CD4-positive, alpha-beta T cell treated with Interleukin-15 for 1 hour (primary cell): ENCODE measurements around the gene KDM4B.
A peak's percentile ranks its signal among the peaks of the same experiment; 100 is the strongest.
"Not testable (repeated sequence)": the region's sequence is repeated elsewhere in the genome, so short reads cannot be mapped to it uniquely, and the experiment has no call there.

Experiments
- DNase-seq: peaks from one replicate; pipeline ENCODE4 v3.0.0-alpha.2; 2020

KDM4B gene

DNA sequence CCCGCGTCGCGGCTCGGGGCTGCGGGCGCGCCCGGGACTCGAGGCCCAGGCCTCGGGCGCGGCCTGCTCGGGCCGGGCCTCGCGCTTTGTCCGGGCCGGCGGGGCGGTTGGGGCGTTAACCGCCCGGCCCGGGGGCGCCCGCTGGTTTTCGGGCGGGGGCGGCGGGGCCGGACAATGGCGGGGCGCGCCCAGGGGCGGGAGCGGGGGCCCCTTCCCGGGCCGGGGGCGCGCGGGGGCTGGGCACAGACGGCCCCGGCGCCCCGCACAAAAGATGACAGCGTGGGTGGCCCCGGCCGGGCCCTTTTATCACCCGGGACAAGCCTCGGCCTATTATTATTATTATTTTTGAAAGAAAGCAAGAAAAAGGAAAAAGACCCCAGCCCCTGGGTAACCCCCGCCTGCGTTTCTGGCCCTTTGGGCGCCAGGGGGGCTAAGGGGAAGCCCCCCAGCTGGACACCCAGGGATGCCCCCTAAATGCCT lies 419 bp downstream of the KDM4B start:
- no peak for DNase-seq

DNA sequence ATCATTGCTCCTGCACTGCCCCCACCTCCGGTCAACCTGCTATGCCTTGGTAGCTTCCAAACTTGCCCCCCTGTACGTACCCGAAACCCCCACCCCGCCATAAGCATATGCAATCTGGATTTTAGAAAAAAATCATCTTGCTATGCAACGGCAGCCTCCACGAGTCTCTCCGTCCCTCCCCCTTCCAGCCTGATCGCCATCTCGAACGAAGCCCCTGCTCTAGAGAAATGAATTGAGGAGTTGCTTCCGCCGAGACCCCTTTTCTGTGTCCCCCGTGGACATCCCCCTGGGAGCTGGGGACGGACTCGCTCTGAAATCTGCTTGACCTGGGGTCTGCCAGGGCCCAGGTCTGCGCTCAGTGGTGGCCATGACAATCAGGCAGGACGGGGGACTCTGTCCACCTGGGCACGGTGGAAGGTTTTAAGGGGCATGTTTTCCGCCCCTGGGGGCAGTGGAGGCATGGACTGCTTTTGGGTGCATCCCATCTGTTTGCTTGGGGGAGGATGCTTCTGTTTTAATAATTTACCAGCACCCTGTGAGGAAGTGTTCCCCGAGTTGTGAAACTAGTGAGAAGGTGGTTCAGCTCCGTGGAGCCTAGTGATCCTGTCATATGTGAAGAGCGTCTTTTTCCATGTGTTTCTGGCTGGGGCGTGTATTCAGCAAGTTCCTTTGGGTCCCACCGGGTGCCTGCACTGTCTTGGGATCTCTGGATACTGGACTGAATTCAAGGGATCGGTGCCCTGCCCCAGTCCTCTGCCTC lies 1.0 kb downstream of the KDM4B start:
- DNase-seq: peak; percentile 26

DNA sequence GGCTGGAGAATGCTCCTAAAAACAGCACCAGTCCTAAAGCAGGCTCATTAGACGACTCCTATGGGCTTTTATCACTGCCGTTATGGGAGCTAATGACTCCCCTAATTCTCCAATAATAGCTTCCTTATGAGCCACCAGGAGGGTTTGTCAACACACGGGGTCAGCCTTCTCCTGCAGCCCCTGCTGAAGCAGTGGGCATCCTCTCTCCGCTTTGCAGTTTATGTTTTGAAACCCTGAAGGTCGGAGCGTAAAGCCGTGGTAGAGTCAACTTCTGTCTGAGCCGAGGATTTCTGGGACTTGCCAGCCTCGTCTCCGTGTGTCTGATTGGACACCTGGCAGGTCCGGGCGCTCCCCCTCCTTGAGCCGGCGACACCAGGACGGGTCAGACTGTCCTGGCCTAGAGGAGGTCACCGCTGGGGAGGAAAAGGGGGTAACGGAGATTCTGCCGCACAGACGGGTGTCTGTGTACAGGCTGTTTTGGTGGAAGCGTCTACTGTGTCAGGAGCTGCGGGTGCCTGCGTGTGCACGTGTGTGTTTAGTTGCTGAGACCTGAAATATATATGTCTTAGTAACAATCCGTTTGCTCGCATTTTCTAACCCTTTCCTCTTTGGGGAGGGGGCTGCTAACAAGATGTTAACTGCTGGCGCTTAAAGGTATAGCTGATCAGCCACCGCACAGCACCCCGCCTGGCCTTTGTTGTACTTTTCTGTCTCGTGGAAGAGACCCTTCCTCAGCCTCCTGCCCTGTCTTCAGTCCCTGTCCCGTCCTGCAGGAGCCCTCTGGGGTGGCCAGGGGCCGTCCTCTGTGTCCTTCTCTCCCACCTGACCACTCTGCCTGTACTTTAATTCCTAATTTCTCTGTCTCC lies 1.9 kb downstream of the KDM4B start:
- DNase-seq: no peak

DNA sequence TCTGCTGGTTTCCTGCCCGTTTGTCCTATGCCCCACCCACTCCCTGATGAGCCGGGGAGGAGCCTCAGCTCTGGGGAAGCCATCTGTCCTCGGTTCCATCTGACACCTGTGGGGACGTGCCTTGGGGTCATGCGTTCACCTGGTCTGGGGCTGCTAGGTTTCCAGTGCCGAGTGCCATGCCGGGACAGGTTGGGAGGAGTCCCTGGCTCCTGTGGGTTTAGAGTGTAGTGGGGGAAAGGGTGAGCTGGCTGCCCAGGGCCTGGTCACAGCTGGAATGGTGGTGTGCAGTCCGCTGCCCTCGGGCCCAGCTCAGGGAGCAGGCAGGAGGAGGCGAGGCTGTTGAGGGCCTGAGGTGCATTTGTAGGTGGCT lies 2.5 kb downstream of the KDM4B start:
- no peak for DNase-seq

DNA sequence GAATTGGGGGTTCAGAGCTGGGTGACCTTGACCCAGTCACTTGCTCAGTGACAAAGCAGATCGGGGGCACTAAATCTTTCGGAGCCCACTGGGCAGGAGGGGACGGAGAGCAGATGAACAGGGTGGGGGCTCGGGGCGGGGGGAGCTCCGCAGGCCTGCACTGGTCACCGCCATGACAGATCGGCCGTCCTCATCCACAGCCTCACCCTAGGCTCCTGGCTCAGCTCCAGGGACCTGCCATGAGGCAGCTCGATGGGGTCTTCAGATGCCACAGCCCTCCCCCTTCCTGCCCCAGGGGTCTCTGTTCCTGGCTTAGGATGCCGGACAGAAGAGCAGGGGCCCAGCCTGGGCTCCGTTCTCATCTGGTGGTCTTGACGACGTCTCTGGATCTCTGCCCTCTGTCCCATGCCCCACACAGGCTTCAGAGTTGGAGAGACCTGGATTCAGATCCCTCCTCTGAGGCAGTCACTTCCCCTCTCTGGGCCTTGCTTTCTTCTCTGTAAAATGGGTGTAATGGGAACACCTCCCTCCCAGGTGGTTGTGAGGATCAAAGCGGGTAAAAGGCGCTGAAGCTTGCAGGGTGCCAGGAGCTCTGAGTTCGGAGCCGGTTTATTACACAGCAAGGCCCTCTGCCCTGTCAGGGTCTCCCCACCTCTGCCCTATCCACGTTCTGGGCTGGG lies 3.0 kb downstream of the KDM4B start:
- no peak for DNase-seq

DNA sequence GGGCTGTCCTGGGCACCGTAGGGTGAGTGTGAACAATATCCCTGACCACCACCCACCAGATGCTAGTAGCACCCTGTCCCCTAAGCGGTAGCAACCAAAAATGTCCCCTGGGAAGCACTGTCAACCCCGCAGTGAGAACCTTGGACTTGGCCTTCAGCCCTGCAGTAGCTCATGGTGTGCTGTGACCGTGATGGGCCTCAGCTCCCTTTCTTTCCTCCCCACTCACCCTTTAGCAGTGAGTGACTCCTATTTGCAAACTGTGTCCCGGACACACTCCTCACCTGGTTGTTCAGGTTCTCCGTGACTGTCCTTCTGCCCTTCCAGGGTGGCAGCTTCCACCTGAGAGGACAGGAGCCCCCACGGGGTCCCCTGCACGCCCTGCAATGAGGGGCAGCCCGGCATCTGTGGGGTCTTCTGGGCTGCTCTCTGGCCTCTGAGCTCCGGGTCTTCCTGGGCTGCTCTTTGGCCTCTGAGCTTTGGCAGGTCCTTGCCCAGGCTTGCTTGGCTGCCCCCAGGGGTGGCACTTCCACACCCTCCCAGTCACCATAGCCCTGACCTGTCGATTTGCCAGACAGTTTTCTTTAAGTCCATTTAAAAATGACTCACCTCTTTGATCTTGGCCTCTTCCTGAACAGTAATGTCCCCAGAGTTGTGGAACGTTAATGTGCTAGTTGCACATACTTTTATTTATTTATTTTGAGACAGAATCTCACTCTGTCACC lies 3.8 kb downstream of the KDM4B start:
- DNase-seq: no peak

DNA sequence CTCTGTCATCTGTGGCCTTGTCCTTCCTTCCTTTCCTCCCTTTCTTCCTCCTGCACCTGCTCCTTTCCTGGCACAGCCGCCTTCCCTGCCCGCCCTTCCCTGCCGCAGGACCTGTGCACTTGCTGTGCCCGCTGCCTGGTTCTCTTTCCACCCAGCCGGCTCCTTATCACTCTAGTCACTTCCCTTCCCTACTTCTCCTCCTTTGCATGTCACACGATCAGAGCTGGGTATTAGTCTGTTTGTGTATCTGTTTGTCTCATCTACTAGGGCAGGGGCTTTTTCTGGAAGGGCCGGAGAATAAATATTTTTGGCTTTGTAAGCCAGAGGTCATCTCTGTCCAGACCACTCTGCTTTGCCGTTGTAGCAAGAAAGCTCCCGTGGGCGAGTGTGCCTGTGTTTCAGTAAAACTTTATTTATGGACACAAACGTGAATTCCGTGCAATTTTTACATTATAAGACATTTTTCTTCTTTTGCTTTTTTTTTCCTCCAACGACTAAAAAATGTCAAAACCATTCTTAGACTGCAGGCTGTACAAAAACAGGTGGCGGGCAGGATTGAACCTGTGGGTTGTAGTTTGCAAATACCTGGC lies 6.1 kb downstream of the KDM4B start:
- no peak for DNase-seq

DNA sequence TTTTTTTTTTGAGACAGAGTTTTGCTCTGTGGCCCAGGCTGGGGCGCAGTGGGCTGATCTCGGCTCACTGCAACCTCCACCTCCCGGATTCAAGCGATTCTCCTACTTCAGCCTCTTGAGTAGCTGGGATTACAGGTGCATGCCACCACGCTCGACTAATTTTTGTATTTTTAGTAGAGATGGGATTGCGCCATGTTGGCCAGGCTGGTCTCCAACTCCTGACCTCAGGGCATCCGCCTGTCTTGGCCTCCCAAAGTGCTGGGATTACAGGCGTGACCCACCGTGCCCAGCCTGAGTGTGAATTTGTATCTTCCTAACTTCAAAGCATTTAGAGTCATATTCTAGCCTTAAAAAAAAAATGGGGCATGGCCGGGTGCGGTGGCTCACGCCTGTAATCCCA lies 6.7 kb downstream of the KDM4B start:
- DNase-seq: not testable (repeated sequence)

DNA sequence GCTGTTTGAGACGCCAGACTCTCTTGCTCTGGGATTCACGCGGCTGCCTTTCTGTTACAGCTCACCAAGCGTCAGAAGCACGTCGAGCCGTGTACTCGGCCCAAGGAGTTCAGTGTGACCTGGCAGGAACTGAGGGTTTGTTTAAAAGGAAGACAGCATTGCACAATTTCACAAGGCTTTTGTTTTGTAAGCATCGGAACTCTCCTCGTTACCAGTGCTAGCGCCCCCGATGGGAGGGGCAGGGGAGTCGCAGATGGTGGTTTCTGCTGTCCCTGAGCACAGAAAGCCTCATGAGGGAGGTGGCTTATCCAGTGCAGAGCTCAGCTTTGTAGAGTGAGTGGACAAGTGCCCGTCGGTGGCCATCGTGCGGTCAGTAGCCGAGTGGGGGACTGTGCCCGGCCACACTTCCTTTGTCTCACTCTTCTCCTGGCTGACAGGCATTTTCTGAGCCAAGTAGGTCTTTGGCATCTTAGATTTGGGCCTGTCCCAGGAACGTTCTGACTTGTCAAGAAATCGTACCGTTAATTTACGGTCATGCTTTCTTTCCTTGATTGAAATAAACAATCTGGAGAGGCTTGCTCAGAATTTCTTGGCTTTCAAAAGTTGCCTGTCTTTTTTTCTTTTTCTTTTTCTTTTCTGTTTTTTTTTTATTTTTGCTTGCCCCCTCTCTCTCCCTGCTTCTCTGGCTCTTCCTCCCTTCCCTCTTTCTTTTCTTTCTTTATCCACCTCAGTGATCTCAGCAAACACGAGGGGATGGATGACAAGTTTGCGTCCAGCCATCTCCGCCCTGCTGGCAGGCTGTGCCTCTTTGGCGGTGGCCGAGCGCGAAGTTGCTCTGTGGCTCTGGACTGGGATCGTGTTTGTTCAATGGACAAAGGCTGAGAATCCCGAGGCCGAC lies 7.7 kb downstream of the KDM4B start:
- peak; percentile 73 for DNase-seq

DNA sequence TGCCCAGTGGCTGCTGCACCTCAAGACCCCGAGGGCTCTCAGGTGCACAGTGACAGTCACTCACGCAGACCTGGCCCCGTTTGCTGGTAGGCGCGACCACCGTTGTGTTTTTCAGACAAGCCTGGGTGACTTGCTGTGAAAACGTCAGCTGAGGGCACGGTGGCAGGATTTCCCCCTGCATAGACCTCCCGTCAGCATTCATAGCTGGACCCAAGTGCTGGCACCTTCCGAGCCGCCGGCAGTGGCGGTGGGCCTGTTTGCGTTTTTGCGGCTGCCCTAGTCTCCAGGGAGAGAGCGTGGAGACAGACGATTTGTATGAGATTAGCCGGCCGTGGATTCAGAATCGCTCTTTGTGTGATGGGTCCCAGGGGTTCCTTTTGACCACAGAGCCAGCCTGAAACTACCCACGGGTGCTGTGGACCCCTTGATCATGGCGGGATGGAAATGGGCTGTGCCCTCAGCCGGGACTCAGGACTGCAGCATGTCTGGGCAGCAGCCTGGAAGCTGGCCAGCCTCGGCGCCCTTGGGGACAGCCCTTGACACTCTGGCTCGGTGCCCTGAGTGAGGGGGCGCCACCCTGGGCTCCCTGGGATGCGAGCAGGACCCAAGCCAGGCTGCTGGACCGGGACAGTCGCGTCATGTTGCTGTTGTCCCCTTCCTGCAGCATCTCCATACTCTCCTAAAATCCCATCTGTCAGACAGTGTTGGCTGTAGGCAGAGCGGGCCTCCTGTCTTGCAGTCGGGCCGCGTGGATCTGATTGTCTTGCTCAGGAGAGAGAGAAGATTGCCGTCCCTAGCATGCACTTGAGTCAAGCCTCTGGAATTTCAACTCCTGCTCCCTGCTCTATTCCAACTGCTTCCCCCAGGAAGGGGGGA lies 8.6 kb downstream of the KDM4B start:
- peak; percentile 27 for DNase-seq

DNA sequence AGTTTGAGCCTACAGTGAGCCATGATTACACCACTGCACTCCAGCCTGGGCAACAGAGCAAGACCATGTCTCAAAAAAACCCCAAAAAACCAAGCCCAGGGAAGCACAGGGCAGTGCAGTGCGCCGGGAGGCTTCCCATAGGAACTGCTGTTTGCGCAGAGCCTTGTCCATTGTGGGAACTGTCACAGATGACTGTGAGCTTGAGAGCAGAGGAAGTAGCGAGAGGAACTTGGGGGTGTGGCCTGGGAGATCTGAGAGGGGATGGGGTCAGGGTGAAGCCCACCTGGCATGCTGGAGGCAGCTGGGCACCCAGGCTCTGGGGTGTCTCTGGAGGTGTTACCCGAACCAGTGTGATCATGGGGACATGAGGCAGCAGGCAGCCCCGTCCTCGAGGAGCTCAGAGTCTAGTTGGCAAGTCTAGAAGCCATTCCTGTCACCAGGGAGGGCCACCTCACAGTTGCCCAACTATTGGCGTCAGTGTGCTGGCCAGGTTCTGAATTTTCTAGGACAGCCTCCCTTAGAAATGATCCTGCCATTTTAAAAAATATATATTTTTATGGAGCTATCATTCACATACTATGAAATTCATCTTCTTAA lies 10.4 kb downstream of the KDM4B start:
- DNase-seq: no peak

DNA sequence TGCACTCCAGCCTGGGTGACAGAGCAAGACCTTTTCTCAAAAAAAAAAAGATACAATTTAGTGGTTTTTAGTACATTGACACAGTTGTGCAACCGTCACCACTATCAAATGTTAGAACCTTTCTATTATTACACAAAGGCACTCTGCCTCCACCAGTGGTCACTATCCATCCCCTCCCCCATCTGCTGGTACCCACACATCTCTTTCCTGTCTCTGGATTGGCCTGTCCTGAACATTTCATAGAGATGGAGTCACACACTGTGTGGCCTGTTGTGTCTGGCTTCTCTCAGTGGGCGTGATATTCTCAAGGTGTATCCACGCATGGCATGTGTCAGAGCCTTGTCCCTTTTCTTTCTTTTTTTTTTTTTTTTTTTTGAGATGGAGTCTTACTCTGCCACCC lies 11.2 kb downstream of the KDM4B start:
- DNase-seq: no peak

DNA sequence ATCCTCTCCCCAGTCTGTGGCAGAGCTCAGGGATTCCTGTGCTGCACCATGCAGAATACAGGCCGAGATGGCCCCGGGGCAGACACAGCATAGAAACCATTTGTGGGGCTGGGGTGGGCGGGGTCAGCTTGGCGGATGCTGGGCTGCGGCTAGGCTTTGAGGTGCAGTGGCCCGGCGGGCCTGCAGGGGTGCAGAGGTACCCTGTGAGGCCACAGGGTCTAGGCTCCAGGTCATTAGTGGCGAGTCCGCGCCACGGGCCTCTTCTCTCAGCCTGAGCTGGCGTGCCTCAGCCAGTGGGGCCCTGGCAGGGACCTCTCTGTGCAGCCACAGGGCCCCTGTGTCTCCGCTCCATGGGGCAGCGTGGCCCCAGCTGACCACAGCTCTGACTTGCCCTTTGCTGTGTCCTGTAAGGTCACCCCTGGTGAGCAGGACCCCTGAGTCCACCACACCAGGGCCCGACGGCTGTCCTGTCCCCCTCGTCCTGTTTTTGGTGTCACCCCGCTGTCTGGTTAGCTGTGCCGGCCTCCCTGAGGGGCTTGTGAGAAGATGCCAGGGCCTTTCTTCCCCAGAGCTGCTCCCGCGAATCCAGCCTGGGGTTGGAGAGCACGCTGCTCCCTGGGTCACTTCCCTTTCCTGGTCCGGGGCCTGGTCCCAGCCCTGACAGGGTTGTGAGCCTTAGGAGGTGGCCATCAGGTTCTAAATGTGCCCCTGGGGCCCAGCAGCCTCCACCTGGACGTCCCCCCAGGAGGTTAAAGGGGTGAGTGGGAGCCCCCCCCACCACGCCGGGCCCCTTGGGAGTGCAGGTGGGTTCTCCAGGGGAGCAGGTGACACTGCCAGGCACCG lies 12.1 kb downstream of the KDM4B start:
- DNase-seq: no peak

DNA sequence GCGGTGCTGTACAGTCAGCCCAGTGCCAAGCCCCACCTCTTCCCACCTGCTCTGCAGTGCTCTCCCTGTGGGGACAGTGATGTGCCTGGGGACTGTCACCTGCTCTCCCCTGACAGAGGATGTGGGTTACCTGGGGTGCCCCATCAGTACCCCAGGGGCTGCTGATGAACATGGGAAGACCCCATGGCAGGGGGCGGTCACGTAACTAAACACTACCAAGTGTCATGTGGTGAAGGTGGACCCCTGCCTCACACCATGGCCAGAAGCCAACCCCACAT lies 12.7 kb downstream of the KDM4B start:
- DNase-seq: no peak

DNA sequence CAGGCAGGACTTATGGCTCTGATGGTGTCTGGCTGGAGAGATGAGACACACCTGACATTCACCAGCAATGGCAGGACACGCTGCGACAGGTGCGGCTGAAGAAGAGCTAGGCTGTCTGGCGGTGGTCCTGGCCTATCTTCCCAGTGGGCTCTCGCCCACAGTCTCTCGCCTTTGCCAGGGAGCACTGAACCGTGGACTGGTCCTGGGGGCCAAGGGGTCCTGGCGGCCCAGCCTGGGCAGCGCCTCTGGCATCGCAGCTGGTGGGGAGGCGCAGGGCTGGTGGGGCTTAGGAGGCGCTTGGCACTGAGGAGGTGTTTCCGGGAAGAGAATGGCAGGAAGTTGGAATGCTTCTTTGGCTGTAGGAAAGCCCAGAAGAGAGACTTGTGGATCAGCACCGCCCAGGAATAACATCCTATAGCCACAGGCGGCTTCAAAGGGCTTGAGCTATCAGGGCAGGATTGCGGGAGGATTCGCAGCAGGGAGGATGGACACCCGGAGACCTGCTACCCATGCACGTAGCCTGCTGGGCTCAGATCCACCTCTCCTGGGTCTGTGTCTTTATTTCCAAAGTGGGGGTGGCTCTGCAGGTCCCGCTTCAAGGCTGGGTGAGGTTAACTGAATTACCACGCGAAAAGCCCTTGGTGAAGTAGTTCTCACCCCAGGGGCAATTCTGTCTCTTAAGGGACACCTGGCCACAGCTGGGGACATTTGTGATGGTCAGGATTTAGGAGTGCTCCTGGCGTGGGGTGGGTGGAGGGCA lies 14.6 kb downstream of the KDM4B start:
- no peak for DNase-seq

DNA sequence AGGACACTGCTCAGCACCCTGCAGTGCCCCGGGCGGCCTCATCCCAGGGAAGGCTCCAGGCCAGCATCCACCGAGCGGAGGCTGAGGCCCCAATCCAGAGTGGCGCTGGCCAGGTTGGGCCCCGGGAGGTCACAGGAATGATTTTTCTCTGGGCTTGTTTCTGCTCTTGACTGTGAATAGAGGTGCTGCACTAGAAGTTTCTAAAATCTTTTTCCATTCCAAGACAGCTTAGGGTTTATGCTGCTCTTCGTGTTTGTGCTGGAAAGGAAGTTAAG lies 15.1 kb downstream of the KDM4B start:
- no peak for DNase-seq

DNA sequence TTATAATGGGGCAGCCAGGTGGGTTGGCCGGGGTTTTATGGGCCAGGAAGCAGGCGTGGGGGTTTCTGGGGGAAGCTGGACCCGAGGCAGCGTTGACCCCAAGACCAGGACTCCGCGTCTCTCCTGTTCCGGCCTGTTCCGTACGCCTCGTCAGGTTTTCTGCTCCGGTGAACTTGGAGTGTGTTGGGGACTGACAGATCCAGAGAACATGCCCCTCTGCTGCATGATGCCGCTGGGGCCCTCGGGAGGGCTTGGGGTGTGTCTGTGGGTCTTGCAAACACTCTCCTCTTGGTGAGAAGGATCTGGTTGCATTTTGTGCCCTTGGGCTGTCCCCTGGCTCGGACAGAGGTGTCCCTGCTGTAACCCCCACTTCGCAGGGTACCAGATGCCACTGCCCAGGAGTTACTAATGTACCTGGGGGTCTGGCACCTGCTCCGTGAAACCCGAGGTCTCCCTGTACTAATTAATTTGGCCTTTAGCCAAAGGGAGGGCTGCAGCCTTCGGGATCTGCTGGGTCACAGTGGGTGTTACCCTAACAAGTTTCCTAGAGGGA lies 15.6 kb downstream of the KDM4B start:
- no peak for DNase-seq

DNA sequence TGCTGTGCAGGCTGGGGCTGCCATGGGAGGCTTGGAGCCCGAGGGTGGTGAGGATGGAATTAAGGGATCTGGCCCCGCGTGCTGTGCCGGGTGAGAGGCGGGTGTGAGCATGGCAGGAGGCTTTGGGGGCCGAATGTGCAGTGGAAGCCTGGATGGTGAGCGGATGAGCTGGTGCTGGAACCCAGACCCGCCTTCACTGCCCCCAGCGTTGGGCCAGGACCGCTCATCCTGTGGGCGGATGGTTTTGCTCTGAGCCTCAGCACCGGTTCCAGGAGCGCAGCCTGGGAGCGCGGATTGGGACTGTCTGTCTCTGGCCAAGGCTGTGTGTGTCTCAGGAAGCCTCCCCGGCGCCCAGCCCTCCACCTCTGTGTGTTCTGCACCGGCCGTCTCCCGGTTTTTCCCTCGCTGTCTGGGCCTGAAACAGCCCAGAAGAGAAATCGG lies 16.7 kb downstream of the KDM4B start:
- DNase-seq: no peak
